Measurements from ENCODE around the gene KRTAP12-3.

The KRTAP12-3 gene

DNA sequence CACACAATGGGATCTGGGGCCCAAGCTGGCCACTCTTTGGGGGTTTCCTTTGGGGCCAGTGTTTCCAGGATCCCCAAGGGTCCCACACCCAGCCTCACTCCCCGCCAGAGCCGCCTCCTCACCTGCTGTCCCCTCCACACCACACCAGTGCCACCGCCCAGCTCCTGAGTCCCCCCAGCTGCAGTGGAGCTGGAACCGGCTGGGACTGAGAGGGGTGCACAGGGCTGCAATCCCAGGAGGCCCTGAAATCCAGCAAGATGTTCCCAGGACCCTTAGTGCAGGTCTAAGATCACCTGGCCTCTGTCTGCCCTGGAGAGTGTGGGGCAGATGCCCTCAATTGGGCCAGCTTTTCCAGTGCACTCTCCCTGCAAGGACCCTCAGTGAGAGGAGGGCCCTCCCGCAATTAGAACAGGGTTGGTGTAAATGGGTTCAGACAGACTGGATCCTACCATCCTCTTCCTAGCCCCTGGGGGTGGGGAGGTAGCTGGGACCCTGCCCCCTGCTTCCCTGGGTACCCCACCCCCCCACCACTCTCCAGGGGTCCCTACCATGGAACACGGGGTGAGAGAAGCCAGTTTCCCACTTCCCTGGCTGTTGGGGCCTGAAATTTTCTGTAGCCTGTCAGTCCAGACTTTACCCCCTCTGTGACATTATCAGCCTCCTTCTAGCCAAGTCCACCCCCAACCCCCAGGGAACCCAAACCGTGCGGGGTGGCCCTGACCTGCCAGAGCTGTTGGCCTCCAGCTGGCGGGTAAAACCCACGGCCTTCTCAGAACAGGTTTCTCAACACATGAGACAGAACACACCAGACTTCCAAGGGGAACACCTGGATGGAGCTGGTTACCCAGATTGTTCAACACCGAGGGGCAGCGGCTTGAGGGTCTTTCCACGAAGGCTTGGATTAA lies 46.3 kb downstream of the KRTAP12-3 start:
- DNase-seq: no peak

DNA sequence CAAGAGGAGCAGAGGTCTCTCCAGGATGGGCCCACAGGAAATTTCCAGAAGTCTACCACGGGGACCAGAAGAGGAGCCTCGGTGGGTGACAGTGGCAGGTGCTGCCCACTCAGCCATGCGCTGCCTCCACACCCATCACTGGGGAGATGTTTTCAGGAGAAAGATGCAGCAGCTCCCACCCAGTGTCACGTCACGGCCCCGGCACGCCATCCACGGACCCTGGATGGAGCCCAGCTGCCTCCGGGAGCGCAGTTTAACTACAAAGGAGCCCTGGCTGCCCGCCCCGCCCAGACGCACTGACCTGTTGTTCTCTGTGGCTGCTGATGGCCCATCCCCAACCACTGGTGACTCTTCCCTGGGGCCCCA lies 46.9 kb downstream of the KRTAP12-3 start:
- DNase-seq: no peak

DNA sequence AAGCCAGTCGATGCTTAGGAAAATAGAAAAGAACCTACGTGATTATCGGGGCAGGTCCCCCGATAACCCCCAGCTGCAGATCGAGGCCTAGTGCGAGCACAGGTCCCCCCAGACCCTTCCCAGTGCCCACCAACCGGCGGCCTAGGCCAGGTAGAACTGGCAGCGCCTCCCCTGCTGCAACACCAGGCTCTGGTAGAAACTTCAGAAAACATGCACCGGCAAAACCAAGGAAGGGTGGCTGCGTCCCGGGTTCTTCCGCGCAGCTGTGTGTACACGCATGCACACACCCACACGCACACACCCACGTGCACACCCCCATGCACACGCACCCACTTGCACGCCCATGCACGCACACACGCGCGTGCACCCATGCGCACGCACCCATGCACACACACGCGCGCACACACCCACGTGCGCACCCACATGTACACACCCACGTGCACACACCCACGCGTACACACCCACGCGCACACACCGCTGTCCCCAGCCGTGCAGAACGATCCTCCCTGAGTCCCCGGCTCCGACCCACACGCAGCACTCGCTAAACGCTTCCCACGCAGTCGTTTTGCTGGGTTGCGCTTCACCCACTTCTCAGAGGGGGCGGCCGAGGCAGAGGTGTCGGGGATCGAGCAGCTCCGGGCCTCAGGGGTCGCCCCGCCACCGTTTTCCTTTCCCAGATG lies 48.4 kb downstream of the KRTAP12-3 start:
- no peak for DNase-seq

DNA sequence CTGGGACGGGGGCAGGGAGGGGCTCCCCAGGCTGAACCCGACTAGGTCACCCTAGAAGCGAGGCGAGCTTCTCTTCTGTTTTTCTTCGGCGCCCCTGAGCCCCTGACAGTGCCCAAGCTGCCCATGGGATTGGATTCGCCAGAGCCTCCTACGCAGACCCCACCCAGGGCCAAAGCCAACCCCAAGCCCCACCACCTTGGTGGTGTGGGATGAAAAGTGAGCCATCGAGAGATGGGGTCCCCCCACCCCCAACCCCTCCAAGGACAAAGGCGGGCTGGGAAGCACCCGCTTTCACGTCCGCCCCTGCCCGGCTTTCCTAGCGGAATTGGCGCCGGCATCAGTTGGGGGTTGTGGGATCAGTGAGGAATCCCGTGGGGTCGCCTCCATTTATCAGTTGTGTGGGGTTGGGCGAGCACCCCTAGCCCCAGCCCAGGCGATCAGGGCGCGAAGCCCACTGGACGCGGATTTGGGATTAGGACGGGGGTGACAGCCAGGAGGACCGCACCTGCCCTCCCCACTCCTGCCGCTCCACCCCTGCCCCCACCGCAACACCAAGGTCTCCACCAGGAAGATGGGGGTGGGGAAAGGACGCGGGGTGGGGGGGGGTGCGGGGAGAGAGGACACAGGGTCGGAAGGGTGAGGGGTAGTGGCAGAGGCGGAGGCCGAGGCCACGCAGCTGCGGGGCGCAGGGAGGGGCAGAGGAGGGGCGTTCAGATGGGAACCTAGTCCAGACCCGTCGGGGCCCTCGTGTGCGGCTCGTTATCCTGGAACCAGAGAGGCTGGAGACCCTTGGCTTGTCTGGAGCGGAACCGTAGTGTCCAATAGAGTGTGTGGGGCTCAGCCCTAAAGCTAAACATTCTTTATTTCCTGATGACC lies 49.2 kb downstream of the KRTAP12-3 start:
- no peak for DNase-seq

Data from KG1 (cell line).